ENCODE results near the gene SIMC1.
"Not testable (repeated sequence)": the region's sequence is repeated elsewhere in the genome, so short reads cannot be mapped to it uniquely, and the experiment has no call there.

SIMC1 gene

GRCh38 chr5:176237971-176238644 is at the start of gene SIMC1:
SIMC1 (plus strand) TSS chr5:176238424; CDS start chr5:176238509, 85 bp downstream.
- DNase-seq = not testable (repeated sequence)

- DNase-seq = no peak
These were observed 49.6 kb upstream of the SIMC1 start for GRCh38 chr5:176188506-176189193.

- no peak for DNase-seq
These were observed 48.4 kb upstream of the SIMC1 start for GRCh38 chr5:176189857-176190256.

- no peak for DNase-seq
These were observed 47.1 kb upstream of the SIMC1 start for GRCh38 chr5:176190886-176191755.

- DNase-seq = peak; percentile 23
These were observed 46.0 kb upstream of the SIMC1 start for GRCh38 chr5:176192094-176192721.

GRCh38 chr5:176192722-176193117 is 45.5 kb upstream of the SIMC1 start:
- not testable (repeated sequence) for DNase-seq

GRCh38 chr5:176193636-176194035 is 44.6 kb upstream of the SIMC1 start:
- not testable (repeated sequence) for DNase-seq

- not testable (repeated sequence) for DNase-seq
These were observed 43.8 kb upstream of the SIMC1 start for GRCh38 chr5:176194238-176195083.

- not testable (repeated sequence) for DNase-seq
These were observed 43.2 kb upstream of the SIMC1 start for GRCh38 chr5:176195084-176195413.

GRCh38 chr5:176195487-176196207 is 42.6 kb upstream of the SIMC1 start:
- DNase-seq = not testable (repeated sequence)

- not testable (repeated sequence) for DNase-seq
These were observed 41.4 kb upstream of the SIMC1 start for GRCh38 chr5:176196781-176197180.

- not testable (repeated sequence) for DNase-seq
These were observed 40.9 kb upstream of the SIMC1 start for GRCh38 chr5:176197234-176197858.

GRCh38 chr5:176198299-176198698 is 39.9 kb upstream of the SIMC1 start:
- DNase-seq = not testable (repeated sequence)

- not testable (repeated sequence) for DNase-seq
These were observed 39.1 kb upstream of the SIMC1 start for GRCh38 chr5:176198991-176199733.

- DNase-seq = not testable (repeated sequence)
These were observed 38.3 kb upstream of the SIMC1 start for GRCh38 chr5:176199803-176200399.

- DNase-seq = no peak
These were observed 36.4 kb upstream of the SIMC1 start for GRCh38 chr5:176201811-176202210.

- no peak for DNase-seq
These were observed 35.1 kb upstream of the SIMC1 start for GRCh38 chr5:176203086-176203485.

- not testable (repeated sequence) for DNase-seq
These were observed 34.7 kb upstream of the SIMC1 start for GRCh38 chr5:176203535-176203934.

- DNase-seq = not testable (repeated sequence)
These were observed 23.7 kb upstream of the SIMC1 start for GRCh38 chr5:176214466-176215021.

Data from NCI-H510A (cell line).